Activated CD4-positive, alpha-beta T cell treated with anti-CD3 and anti-CD28 coated beads for 36 hours (primary cell): ENCODE data around the gene SFRP2. TPM values are rescaled to one million over a fixed set of nuclear protein-coding genes. Genes with fewer than 3 reads are reported as not detected.

ENCODE experiments used
- ATAC-seq: fragments of 200-7000 bp; cut with Tn5 transposase; one replicate; pipeline ENCODE4 v1.10.0; 2021; ENCODE audit warnings: mild to moderate bottlenecking, moderate library complexity
- CTCF ChIA-PET: fragments of 350-600 bp; sonication (Branson Sonifier 250); formaldehyde crosslinking; loops from one replicate; lab custom pipeline; 2021; ENCODE audit warnings: antibody characterized with exemption; lab: Charles Lee
- POLR2A ChIA-PET: fragments of 350-600 bp; sonication (Branson Sonifier 250); formaldehyde crosslinking; loops from one replicate; lab custom pipeline; 2021; ENCODE audit warnings: antibody characterized with exemption, inconsistent platforms; lab: Charles Lee
- DNase-seq: peaks from one replicate; pipeline ENCODE4 v3.0.0-alpha.2; 2020
- H3K27ac Mint-ChIP-seq: one replicate; pipeline ENCODE4 v1.8.0; 2021; ENCODE audit warnings: mixed read lengths
- H3K27me3 Mint-ChIP-seq: one replicate; pipeline ENCODE4 v1.8.0; 2021; ENCODE audit warnings: mixed read lengths
- H3K36me3 Mint-ChIP-seq: one replicate; pipeline ENCODE4 v1.8.0; 2021; ENCODE audit warnings: low read depth, mixed read lengths
- H3K4me1 Mint-ChIP-seq: one replicate; pipeline ENCODE4 v1.8.0; 2021; ENCODE audit warnings: mixed read lengths
- H3K4me3 Mint-ChIP-seq: one replicate; pipeline ENCODE4 v1.8.0; 2021; ENCODE audit warnings: mild to moderate bottlenecking, moderate library complexity, mixed read lengths
- H3K9me3 Mint-ChIP-seq: one replicate; pipeline ENCODE4 v1.8.0; 2021; ENCODE audit warnings: low read depth, mixed read lengths
- intact Hi-C, 2 experiments: fragments of 100-400 bp; cut with DNase I in 1 of 2; cut with micrococcal nuclease in 1 of 2; formaldehyde crosslinking; loops; one replicate each; pipeline versions ENCODE4 v1.14.2 to v1.15.1; 2022 to 2024; cut with DNase I, micrococcal nuclease
- total RNA-seq, 2 experiments: library from RNA; stranded (reverse); gene quantifications; one replicate each; pipeline ENCODE4 v1.2.3, GENCODE V29; 2021

SFRP2 gene
- total RNA-seq, 2 experiments from 2014 or later = not detected

DNA sequence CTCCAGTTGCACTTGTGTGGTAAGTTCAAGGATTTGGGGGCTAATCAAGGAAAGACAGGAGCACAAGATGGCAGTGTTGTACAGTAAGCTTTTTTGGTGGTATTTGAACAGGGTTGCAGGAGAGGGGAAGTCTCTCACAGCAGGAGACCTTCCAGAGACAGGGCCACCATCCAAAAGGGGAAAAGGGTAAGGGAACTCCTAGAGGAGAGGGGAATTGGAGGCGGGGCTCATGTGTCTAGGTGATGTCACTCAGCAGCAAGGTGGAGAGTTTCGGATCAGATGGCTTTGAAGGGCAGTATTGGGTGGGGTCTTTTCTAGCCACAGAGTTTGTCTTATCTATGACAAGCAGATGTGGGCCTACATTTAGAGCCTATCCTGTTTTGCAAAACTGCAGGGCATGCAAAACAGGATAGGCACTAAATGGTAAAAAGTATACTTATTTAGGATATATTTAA lies 15.6 kb downstream of the SFRP2 start:
- peaks cover 33% of the 10 kb centered on the region for H3K27me3 Mint-ChIP-seq
- intact Hi-C loops = no loop called here
- DNase-seq = no peak

GRCh38 chr4:153771046-153771445 lies 17.8 kb downstream of the SFRP2 start:
- Mint-ChIP-seq H3K4me3 (no peak overlapping the region), H3K9me3 (no peaks in the 10 kb centered on the region), H3K36me3 (no peaks in the 10 kb centered on the region), H3K4me1 (no peaks in the 10 kb centered on the region), H3K27ac (no peak overlapping the region), H3K27me3 (peaks cover 22% of the 10 kb centered on the region)
- intact Hi-C loops = no loop called here
- no peak for ATAC-seq
- CTCF ChIA-PET = no interaction called here
- POLR2A ChIA-PET = no interaction called here
- no peak for DNase-seq

More for the DNA sequence above, 15.6 kb downstream of the SFRP2 start:
- CTCF ChIA-PET = interaction anchor here (1.6 kb wide), 1 partner anchor 12 kb away, joined by 4 read pairs; no protein-coding TSS in a partner anchor
- ATAC-seq = no peak
- H3K27ac Mint-ChIP-seq = no peak overlapping the region
- POLR2A ChIA-PET = no interaction called here
- H3K4me3 Mint-ChIP-seq = no peak overlapping the region
- H3K4me1 Mint-ChIP-seq = no peaks in the 10 kb centered on the region
- no peaks in the 10 kb centered on the region for H3K9me3 Mint-ChIP-seq
- H3K36me3 Mint-ChIP-seq = no peaks in the 10 kb centered on the region

- Mint-ChIP-seq H3K4me3 (no peak overlapping the region), H3K9me3 (no peaks in the 10 kb centered on the region), H3K4me1 (peaks cover 3% of the 10 kb centered on the region), H3K36me3 (no peaks in the 10 kb centered on the region), H3K27ac (no peak overlapping the region), H3K27me3 (peaks cover 19% of the 10 kb centered on the region)
- POLR2A ChIA-PET = no interaction called here
- ATAC-seq (no peak), DNase-seq (no peak)
- intact Hi-C loops = no loop called here
- CTCF ChIA-PET = no interaction called here
Observed at GRCh38 chr4:153766758-153767157, 22.1 kb downstream of the SFRP2 start.

DNA sequence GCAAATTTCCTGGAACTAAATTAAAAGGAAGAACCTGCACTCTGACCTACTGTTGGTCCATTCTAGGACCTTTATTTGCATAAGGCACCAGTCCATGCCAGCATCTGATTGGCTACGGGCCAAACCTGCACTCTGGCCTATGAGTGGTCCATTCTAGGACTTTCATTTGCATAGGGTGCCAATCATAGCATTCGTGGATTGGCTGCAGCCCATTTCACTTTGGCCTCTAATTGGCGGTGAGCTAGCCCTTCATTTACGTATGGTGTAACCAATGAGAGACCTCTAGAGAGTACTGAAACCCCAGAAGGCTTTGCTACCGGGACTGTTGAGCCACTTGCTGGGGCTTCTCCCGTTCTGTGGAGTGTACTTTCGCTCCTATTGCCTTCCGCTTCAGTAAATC lies 23.0 kb downstream of the SFRP2 start:
- peaks cover 23% of the 10 kb centered on the region for H3K27me3 Mint-ChIP-seq
- CTCF ChIA-PET = no interaction called here

DNA sequence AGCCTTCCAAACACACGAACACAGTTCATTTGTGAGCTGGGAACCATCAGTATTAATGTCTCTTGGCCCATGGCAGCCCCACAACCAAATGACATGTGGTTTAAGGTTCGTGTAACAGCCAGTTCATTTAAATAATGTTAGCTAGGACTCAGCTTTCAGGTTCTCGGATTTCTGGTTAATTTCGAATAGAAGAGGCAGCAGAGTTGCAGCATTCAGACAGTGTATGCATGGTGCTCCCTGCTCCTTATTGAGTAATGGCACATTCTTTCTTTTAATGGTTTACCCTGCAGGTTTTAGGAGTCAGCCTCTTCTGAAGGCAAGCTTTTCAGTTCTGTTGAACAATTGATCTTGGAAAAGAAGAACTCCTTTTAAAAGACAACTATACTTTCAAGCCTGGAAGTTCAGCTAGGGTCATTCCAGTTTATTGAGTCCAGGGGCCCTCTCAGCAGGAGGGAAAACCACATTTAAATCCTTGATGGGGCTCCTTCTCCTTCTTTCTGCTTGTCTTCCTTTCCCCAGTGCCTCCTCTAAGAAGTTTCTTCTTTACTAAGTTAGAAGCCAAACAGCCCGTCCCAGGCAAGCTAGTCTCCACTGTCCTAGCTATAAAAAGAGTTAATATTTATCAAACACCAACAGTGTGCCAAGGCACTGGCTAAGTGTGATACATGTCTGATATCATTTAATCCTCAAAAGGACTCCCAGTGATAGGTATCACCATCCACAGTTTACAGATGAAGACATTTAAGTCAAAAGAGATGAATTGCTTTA lies 24.1 kb downstream of the SFRP2 start:
- Mint-ChIP-seq H3K36me3 (no peaks in the 10 kb centered on the region), H3K4me1 (peaks cover 3% of the 10 kb centered on the region), H3K9me3 (no peaks in the 10 kb centered on the region), H3K4me3 (no peak overlapping the region), H3K27me3 (peaks cover 22% of the 10 kb centered on the region), H3K27ac (no peak overlapping the region)
- no peak for ATAC-seq
- no peak for DNase-seq
- intact Hi-C loops = no loop called here
- POLR2A ChIA-PET = no interaction called here
- CTCF ChIA-PET = interaction anchor here (1.0 to 1.2 kb wide), 4 partner anchors 15 to 120 kb away, joined by 3 to 5 read pairs (median 4); no protein-coding TSS in a partner anchor

More for the DNA sequence above, 23.0 kb downstream of the SFRP2 start:
- ATAC-seq = no peak
- POLR2A ChIA-PET = no interaction called here
- Mint-ChIP-seq H3K4me3 (no peak overlapping the region), H3K27ac (no peak overlapping the region), H3K4me1 (peaks cover 3% of the 10 kb centered on the region), H3K36me3 (no peaks in the 10 kb centered on the region), H3K9me3 (no peaks in the 10 kb centered on the region)
- no peak for DNase-seq
- intact Hi-C loops = no loop called here

- intact Hi-C loops = no loop called here
- Mint-ChIP-seq H3K4me3 (no peak overlapping the region), H3K27ac (no peak overlapping the region), H3K36me3 (no peaks in the 10 kb centered on the region), H3K9me3 (no peaks in the 10 kb centered on the region), H3K4me1 (peaks cover 5% of the 10 kb centered on the region), H3K27me3 (peaks cover 27% of the 10 kb centered on the region)
- ChIA-PET CTCF (interaction anchor here (0.8 to 1.1 kb wide), 4 partner anchors 17 to 466 kb away, joined by 3 to 5 read pairs (median 4); no protein-coding TSS in a partner anchor), POLR2A (no interaction called here)
- no peak for ATAC-seq
- DNase-seq = peak; percentile 40
Observed at GRCh38 chr4:153763404-153763803, 25.5 kb downstream of the SFRP2 start.

DNA sequence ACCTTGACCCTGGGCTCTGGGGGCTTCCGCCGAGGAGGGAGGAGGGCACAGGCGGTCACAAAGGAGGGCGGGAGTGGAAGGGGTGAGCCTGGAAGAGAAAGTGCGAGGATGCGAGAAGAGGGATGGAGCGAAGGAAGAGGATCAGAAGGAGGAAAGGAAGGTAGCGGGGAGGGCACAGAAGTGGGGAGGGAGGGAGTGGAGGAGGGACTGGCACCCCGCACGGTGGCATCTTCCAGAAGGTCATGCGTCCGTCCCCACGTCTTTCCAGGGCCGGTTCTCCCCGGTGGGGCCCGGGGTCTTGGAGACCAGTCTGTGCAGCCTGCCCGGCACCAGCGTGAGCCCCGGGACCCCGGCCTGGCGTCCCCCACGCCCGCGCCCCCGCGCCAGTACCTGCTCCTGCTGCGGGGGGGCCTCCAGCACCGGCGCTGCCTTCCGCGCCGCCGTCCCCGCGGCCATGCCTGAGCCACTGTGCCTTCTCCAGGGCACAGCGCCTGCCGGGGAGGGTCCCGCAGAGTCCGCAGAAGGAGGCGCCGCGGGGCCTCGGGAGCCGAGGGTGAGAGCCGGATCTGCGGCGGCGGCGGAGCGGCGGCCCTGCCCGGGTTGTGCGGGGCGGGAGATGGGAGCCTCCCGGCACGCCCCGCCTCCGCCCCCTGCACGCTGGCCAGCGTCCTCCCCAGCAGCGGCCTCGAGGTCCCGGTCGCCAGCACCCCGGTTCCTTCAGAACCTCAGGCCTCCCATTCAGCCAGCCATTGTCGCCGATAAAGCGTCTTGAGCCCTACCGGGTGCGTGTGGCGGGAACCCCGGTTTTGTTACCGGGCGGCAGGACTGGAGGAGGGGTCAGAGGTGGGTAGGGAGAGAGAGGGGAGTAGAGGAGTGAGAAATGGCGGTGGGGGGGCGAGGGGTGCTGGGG lies 29.2 kb downstream of the SFRP2 start, which contains the start of gene RNF175:
Gene RNF175 (minus strand): TSS at position 618 of the 910 bp plus-strand sequence. CDS start 162 bp downstream, at position 456.
- Mint-ChIP-seq H3K4me3 (peak within 1 kb of the TSS; percentile 40), H3K27me3 (peaks cover 32% of the 10 kb centered on the region), H3K27ac (peak within 1 kb of the TSS; percentile 18), H3K36me3 (no peaks in the 10 kb centered on the region), H3K9me3 (no peaks in the 10 kb centered on the region), H3K4me1 (peaks cover 21% of the 10 kb centered on the region)
- CTCF ChIA-PET = interaction anchor here (2.5 kb wide), 1 partner anchor 10 kb away, joined by 7 read pairs; no protein-coding TSS in a partner anchor
- POLR2A ChIA-PET = no interaction called here
- DNase-seq (peak; percentile 37), ATAC-seq (peak; percentile 54)
- intact Hi-C loops = no loop called here

- Mint-ChIP-seq H3K27ac (peak overlapping the region; percentile 18), H3K27me3 (peaks cover 32% of the 10 kb centered on the region), H3K36me3 (no peaks in the 10 kb centered on the region), H3K4me3 (peak overlapping the region; percentile 40), H3K4me1 (peaks cover 21% of the 10 kb centered on the region), H3K9me3 (no peaks in the 10 kb centered on the region)
- POLR2A ChIA-PET = no interaction called here
- ATAC-seq (no peak), DNase-seq (no peak)
- CTCF ChIA-PET = no interaction called here
- intact Hi-C loops = no loop called here
Observed at GRCh38 chr4:153758688-153759406, 30.0 kb downstream of the SFRP2 start.

DNA sequence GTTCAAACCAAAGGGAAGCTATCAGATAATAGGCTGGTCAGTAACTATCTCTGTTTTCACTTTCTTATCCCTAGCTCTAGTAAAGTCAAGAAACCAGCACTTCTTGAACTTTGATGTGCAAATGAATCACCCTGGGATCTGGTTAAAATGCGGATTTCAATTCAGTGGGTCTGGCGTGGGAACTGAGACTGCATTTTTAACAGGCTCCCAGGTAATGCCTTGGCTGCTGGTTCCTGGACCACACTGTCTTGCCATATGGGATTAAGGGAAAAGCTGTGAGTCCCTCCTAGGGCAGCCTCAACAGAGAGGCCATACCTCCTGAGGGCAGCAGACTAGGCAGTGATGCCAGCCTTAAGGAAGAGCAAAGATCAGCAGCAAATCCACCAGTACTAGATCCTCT lies 30.7 kb downstream of the SFRP2 start:
- Mint-ChIP-seq H3K27ac (no peak overlapping the region), H3K36me3 (no peaks in the 10 kb centered on the region), H3K9me3 (no peaks in the 10 kb centered on the region), H3K4me1 (peaks cover 21% of the 10 kb centered on the region), H3K4me3 (no peak overlapping the region), H3K27me3 (peaks cover 27% of the 10 kb centered on the region)
- intact Hi-C loops = no loop called here
- DNase-seq (no peak), ATAC-seq (no peak)
- POLR2A ChIA-PET = no interaction called here
- CTCF ChIA-PET = interaction anchor here (0.6 kb wide), 1 partner anchor 113 kb away, joined by 4 read pairs; no protein-coding TSS in a partner anchor

GRCh38 chr4:153757407-153757806 lies 31.5 kb downstream of the SFRP2 start:
- Mint-ChIP-seq H3K4me1 (peaks cover 18% of the 10 kb centered on the region), H3K27ac (no peak overlapping the region), H3K9me3 (no peaks in the 10 kb centered on the region), H3K36me3 (no peaks in the 10 kb centered on the region), H3K4me3 (no peak overlapping the region), H3K27me3 (peaks cover 24% of the 10 kb centered on the region)
- ChIA-PET CTCF (no interaction called here), POLR2A (no interaction called here)
- intact Hi-C loops = no loop called here
- no peak for ATAC-seq
- DNase-seq = no peak

GRCh38 chr4:153755186-153755585 lies 33.7 kb downstream of the SFRP2 start:
- no peaks in the 10 kb centered on the region for H3K36me3 Mint-ChIP-seq
- H3K27me3 Mint-ChIP-seq = peaks cover 14% of the 10 kb centered on the region
- peaks cover 18% of the 10 kb centered on the region for H3K4me1 Mint-ChIP-seq
- CTCF ChIA-PET = no interaction called here
- no peaks in the 10 kb centered on the region for H3K9me3 Mint-ChIP-seq
- peak overlapping the region; percentile 26 for H3K27ac Mint-ChIP-seq
- POLR2A ChIA-PET = no interaction called here
- no peak for ATAC-seq
- no peak for DNase-seq
- no peak overlapping the region for H3K4me3 Mint-ChIP-seq
- intact Hi-C loops = no loop called here
